GM12892 (cell line): ENCODE data around the gene FUZ.

ENCODE experiments used
- POLR2A ChIP-seq: IDR thresholded peaks from 2 replicates; pipeline ENCODE4 v1.6.1; 2011; ENCODE audit warnings: low read depth, low read length, control low read depth
- POLR2AphosphoS5 ChIP-seq: IDR thresholded peaks from 2 replicates; pipeline ENCODE4 v1.6.1; 2011; ENCODE audit warnings: low read depth, low read length, control low read depth
- TAF1 ChIP-seq: IDR thresholded peaks from 2 replicates; pipeline ENCODE4 v1.6.1; 2011; ENCODE audit warnings: low read depth, mild to moderate bottlenecking, control low read depth, low read length, borderline replicate concordance

- no peak for TF ChIP-seq POLR2A
- TF ChIP-seq POLR2AphosphoS5: 0 out of 2 replicates have a peak, but pooled peaks have one; percentile 4
- TF ChIP-seq TAF1: no peak
These were observed 44.7 kb upstream of the FUZ start for GRCh38 chr19:49857838-49858087.
